H1 (cell line): ENCODE results near the gene HSPA1A. TPM values are rescaled to one million over a fixed set of nuclear protein-coding genes. Genes with fewer than 3 reads are reported as not detected.

Source experiments
- GABPA ChIP-seq: IDR thresholded peaks from 2 replicates; pipeline ENCODE4 v1.6.1; 2011; ENCODE audit warnings: mild to moderate bottlenecking, low read length, moderate library complexity, borderline replicate concordance; ENCODE audit not compliant: insufficient read depth
- HDAC2 ChIP-seq, 2 experiments: fragments of 300-600 bp in 1 of 2; sonication (generic) in 1 of 2; IDR thresholded peaks; 2 replicates each; pipeline ENCODE4 v1.6.1; 2011 to 2012; ENCODE audit warnings: low read depth in 2 of 2, low read length in 2 of 2, mild to moderate bottlenecking in 2 of 2, moderate library complexity in 2 of 2, borderline replicate concordance in 1 of 2, inconsistent platforms in 1 of 2
- RBBP5 ChIP-seq: IDR thresholded peaks from 2 replicates; pipeline ENCODE4 v1.7.1; 2012; ENCODE audit warnings: low read depth, mild to moderate bottlenecking, inconsistent platforms, low read length, moderate library complexity, borderline replicate concordance
- polyA plus RNA-seq, 7 experiments: library from polyadenylated mRNA; depleted of rRNA in 3 of 7; stranded (reverse) in 5 of 7; unstranded in 2 of 7; fragments of >200 nt in 5 of 7; fragments of 200-250 nt in 2 of 7; gene quantifications; 1 replicate in 5 of 7; 2 replicates in 1 of 7; 4 replicates in 1 of 7; pipeline versions ENCODE4 v1.2.1 to v1.2.3, GENCODE V29; 2011 to 2013; ENCODE audit warnings: missing spikeins in 2 of 7, mixed read lengths in 2 of 7
- total RNA-seq: library from RNA; stranded (reverse); fragmentation: NEBNext Ultra II Directional; extraction: Animal tissue kit (Norgen Biotek cat#: 25700); gene quantifications from 2 replicates; pipeline ENCODE4 v1.2.1, GENCODE V29; 2021
- TF ChIP-seq, protein P1 (sequence below): IDR thresholded peaks from 2 replicates; pipeline ENCODE4 v1.6.1; 2012; ENCODE audit warnings: low read length, inconsistent platforms

Gene HSPA1A
- total and polyA plus RNA-seq, 2 of the 8 experiments (the other 6 are each of a cell fraction or from before 2014, with no cell fraction given): 40.7 to 54.0 TPM

DNA sequence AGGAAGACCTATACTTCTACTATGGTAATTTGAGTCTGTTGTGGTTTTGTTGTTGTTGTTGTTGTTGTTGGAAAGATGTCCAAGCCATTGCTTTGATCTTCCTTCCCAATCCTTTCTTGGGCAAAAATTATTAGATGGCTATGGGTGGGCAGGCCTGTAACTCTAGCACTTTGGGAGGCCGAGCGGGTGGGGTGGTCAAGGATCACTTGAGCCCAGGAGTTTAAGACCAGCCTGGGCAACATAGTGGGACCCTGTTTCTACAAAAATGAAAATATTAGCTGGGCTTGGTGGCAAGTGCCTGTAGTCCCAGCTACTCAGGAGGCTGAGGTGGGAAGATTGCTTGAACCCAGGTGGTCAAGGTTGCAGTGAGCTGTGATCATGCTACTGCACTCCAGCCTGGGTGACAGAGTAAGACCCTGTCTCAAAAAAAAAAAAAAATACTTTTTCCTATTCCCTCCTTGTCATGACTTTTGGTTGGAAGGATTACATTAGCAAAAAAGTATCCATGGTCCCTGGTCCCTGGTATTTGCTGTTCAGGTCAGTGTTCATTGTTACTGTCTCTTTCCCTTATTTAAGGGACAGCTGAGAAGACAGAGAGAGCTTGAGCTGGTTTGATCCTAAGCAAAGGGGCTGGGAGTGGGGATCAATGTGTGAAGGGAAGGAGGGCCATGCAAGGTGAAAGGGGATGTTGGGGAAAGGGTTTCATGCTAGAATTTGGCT is 35.6 kb downstream of the HSPA1A start (continued):
- TF ChIP-seq, protein P1, sequence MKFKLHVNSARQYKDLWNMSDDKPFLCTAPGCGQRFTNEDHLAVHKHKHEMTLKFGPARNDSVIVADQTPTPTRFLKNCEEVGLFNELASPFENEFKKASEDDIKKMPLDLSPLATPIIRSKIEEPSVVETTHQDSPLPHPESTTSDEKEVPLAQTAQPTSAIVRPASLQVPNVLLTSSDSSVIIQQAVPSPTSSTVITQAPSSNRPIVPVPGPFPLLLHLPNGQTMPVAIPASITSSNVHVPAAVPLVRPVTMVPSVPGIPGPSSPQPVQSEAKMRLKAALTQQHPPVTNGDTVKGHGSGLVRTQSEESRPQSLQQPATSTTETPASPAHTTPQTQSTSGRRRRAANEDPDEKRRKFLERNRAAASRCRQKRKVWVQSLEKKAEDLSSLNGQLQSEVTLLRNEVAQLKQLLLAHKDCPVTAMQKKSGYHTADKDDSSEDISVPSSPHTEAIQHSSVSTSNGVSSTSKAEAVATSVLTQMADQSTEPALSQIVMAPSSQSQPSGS: no peak
- no peak for TF ChIP-seq GABPA
- no peak for TF ChIP-seq RBBP5
- TF ChIP-seq HDAC2 (IDR thresholded peaks at IDR 0.05; ENCODE audit: borderline replicate concordance in 1 of 2, low read depth in 2 of 2, low read length in 2 of 2): no peak
